ENCODE measurements around the gene MLST8.

GRCh38 chr16:2173916-2174315 is 31.3 kb upstream of the MLST8 start:
- TF ChIP-seq EZH2 (IDR thresholded peaks at IDR 0.05; ENCODE audit: low read length): no peak
- TF ChIP-seq CTCF (optimal IDR thresholded peaks at IDR 0.05 in 1 of 3, IDR thresholded peaks at IDR 0.05 in 1 of 3, conservative IDR thresholded peaks at IDR 0.05 in 1 of 3; ENCODE audit: extremely low read depth in 1 of 3, insufficient read depth in 2 of 3, low read length in 3 of 3): no peak

Data from keratinocyte (primary cell).